Osteocyte (in vitro differentiated cells): ENCODE results near the gene UBE2S. TPM values are rescaled to one million over a fixed set of nuclear protein-coding genes. Genes with fewer than 3 reads are reported as not detected.
"Not testable (repeated sequence)": the region's sequence is repeated elsewhere in the genome, so short reads cannot be mapped to it uniquely, and the experiment has no call there.

Source experiments
- DNase-seq: peaks from one replicate; pipeline ENCODE4 v3.0.0; 2021; ENCODE audit warnings: mixed read lengths; ENCODE audit not compliant: unreplicated experiment; ENCODE audit errors: extremely low spot score
- H3K27ac Mint-ChIP-seq: one replicate; pipeline ENCODE4 v1.8.0; 2021; ENCODE audit warnings: mild to moderate bottlenecking, mixed read lengths; ENCODE audit not compliant: unreplicated experiment
- H3K27me3 Mint-ChIP-seq: one replicate; pipeline ENCODE4 v1.8.0; 2021; ENCODE audit warnings: mixed read lengths; ENCODE audit not compliant: unreplicated experiment
- H3K36me3 Mint-ChIP-seq: one replicate; pipeline ENCODE4 v1.8.0; 2021; ENCODE audit warnings: mixed read lengths; ENCODE audit not compliant: unreplicated experiment
- H3K4me1 Mint-ChIP-seq: one replicate; pipeline ENCODE4 v1.8.0; 2021; ENCODE audit warnings: mixed read lengths; ENCODE audit not compliant: unreplicated experiment
- H3K4me3 Mint-ChIP-seq: one replicate; pipeline ENCODE4 v1.8.0; 2021; ENCODE audit warnings: mild to moderate bottlenecking, moderate library complexity, mixed read lengths; ENCODE audit not compliant: unreplicated experiment
- H3K9me3 Mint-ChIP-seq: one replicate; pipeline ENCODE4 v1.8.0; 2021; ENCODE audit warnings: mixed read lengths; ENCODE audit not compliant: unreplicated experiment
- total RNA-seq: library from RNA; stranded (reverse); gene quantifications from 2 replicates; pipeline ENCODE4 v1.2.1, GENCODE V29; 2021
- TF ChIP-seq, protein P1 (sequence below): fragments of 200-600 bp; sonication (generic); IDR thresholded peaks from 2 replicates; pipeline ENCODE4 v1.5.0; 2021; ENCODE audit warnings: antibody characterized with exemption, mild to moderate bottlenecking, moderate library complexity

Gene UBE2S
- total RNA-seq, 1 donor from 2014 or later = 71.1 TPM

DNA sequence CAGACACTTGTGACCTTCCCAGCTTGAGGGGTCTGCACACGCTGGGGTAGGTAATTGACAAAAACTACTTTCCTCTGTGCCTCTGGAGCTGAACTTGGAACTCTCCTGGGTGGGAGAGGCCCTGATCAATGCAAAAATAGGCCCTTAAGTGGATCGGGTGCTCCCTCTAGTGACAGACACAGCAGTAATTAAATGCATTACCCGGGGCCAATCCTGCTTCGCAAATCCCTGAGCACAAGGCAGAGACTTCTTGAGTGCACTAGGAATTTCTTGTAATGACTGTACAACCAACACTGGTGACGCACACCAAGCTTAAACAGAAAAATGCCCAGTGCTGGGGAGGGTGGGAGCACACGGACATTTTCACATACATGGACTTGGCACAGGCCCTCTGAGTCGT lies 10.6 kb upstream of the UBE2S start:
- no peaks in the 10 kb centered on the region for H3K4me1 Mint-ChIP-seq
- no peaks in the 10 kb centered on the region for H3K9me3 Mint-ChIP-seq
- TF ChIP-seq, protein P1, sequence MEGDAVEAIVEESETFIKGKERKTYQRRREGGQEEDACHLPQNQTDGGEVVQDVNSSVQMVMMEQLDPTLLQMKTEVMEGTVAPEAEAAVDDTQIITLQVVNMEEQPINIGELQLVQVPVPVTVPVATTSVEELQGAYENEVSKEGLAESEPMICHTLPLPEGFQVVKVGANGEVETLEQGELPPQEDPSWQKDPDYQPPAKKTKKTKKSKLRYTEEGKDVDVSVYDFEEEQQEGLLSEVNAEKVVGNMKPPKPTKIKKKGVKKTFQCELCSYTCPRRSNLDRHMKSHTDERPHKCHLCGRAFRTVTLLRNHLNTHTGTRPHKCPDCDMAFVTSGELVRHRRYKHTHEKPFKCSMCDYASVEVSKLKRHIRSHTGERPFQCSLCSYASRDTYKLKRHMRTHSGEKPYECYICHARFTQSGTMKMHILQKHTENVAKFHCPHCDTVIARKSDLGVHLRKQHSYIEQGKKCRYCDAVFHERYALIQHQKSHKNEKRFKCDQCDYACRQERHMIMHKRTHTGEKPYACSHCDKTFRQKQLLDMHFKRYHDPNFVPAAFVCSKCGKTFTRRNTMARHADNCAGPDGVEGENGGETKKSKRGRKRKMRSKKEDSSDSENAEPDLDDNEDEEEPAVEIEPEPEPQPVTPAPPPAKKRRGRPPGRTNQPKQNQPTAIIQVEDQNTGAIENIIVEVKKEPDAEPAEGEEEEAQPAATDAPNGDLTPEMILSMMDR = peak; percentile 84
- DNase-seq = no peak
- H3K27ac Mint-ChIP-seq = no peak overlapping the region
- H3K4me3 Mint-ChIP-seq = no peak overlapping the region
- H3K36me3 Mint-ChIP-seq = no peaks in the 10 kb centered on the region
- peaks cover 14% of the 10 kb centered on the region for H3K27me3 Mint-ChIP-seq

DNA sequence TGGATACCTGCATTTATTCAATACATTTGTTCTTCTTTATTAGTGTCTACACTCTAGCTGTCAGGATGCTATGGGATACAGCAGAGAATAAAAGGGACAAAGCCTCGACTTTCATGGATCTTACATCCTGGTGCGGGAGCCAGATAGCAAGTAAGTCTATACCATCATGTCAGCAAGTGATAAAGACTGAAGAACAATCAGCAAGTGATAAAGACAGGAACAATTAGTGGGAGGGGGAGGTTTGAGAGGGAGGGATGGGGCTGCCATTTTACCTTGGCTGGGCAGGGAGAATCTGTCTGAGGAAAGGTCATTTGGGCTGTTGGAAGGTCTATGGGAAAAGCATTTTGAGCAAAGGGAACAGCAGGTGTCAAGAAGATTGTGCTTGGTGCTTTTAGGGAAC lies 2.6 kb upstream of the UBE2S start:
- H3K27me3 Mint-ChIP-seq = peaks cover 6% of the 10 kb centered on the region
- H3K9me3 Mint-ChIP-seq = no peaks in the 10 kb centered on the region
- H3K4me1 Mint-ChIP-seq = peaks cover 19% of the 10 kb centered on the region
- no peak overlapping the region for H3K4me3 Mint-ChIP-seq
- H3K36me3 Mint-ChIP-seq = peaks cover 9% of the 10 kb centered on the region
- no peak for DNase-seq
- H3K27ac Mint-ChIP-seq = peak overlapping the region; percentile 68
- TF ChIP-seq, protein P1 = no peak

DNA sequence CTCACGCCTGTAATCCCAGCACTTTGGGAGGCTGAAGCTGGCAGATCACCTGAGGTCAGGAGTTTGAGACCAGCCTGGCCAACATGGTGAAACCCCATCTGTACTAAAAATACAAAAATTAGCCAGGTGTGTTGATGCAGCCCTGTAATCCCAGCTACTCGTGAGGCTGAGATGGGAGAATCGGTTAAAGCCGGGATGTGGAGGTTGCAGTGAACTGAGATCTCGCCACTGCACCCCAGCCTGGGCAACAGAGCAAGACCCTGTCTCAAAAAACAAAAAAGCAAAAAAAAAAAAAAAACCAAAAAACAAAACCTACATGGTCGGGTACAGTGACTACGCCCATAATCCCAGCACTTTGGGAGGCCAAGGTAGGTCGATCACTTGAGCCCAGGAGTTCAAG lies 1.6 kb upstream of the UBE2S start:
- Mint-ChIP-seq H3K4me1 (peaks cover 19% of the 10 kb centered on the region), H3K27ac (peak overlapping the region; percentile 98)
- H3K9me3 Mint-ChIP-seq, H3K27me3 Mint-ChIP-seq, DNase-seq, H3K4me3 Mint-ChIP-seq, H3K36me3 Mint-ChIP-seq: not testable (repeated sequence)

DNA sequence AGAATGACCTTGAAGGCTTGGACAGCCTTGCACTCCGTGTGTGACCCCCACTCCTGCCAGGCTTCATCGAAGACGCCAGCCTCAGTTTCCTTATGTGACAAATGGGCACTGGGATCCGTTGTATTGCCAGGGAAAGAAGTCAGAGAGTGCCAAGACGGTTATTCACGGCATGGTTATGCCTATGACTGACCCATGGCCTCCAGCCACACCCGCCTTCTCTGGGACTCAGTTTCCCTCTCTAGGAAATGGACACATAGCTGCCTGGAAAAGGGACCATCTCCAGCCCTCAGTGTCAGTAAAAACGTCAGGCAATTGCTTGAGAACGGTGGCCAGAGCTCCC lies 915 bp upstream of the UBE2S start:
- H3K36me3 Mint-ChIP-seq = peaks cover 14% of the 10 kb centered on the region
- peaks cover 4% of the 10 kb centered on the region for H3K27me3 Mint-ChIP-seq
- TF ChIP-seq, protein P1 = no peak
- H3K4me3 Mint-ChIP-seq = peak overlapping the region; percentile 86
- H3K9me3 Mint-ChIP-seq = no peaks in the 10 kb centered on the region
- peak overlapping the region; percentile 98 for H3K27ac Mint-ChIP-seq
- DNase-seq = no peak
- peaks cover 20% of the 10 kb centered on the region for H3K4me1 Mint-ChIP-seq

DNA sequence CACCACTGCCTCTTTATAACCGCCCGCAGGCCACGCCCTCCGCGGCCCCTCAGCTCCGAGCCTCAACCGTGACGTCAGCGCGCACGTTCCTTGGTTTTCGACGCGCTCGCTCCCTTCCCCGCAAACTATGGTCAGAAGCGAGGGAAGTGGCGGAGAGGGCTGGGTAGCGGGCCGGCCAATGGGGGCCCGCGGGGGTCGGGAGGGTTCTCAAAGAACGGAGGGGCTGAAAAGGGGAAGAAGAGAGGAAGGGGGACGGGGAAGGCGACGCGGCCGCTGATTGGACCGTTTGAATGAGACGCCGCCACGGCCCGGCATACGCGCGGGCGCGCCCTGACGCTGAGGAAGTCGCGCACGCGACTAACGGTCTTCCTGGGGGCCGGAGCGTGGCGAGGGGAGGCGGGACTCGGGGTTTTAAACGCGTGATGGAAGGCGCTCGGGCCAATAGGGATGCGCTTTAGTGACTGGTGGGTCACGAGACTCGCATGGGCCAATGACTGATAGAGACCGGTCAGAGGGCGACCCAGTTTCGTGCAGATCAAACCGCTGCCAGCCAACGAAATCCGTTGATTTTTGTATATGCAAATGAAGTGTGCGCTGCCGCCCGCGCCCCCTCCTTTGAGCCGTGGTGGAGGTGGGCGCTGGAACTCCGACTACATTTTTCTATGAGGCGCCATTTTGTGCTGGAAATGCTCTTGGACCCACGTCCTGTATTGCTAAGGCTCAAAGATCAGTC lies 378 bp upstream of the UBE2S start:
- peaks cover 17% of the 10 kb centered on the region for H3K36me3 Mint-ChIP-seq

More for the DNA sequence above, 378 bp upstream of the UBE2S start:
- H3K4me1 Mint-ChIP-seq = peaks cover 23% of the 10 kb centered on the region
- peaks cover 4% of the 10 kb centered on the region for H3K27me3 Mint-ChIP-seq
- H3K9me3 Mint-ChIP-seq = no peaks in the 10 kb centered on the region
- H3K4me3 Mint-ChIP-seq = peak overlapping the region; percentile 86
- TF ChIP-seq, protein P1 = no peak
- H3K27ac Mint-ChIP-seq = peak overlapping the region; percentile 98
- peak; percentile 99 for DNase-seq
